ENCODE data around the gene DCST2.

DCST2 gene

GRCh38 chr1:155001675-155002463 is 31.7 kb downstream of the DCST2 start:
- TF ChIP-seq EZH2phosphoT487 (IDR thresholded peaks at IDR 0.05; ENCODE audit: borderline replicate concordance) (no peak), CTCF (conservative IDR thresholded peaks at IDR 0.05; ENCODE audit: low read length) (peak; percentile 64)
- Histone ChIP-seq H2AFZ (ENCODE audit: low read length) (peak overlapping the region; percentile 80; the same call in 1 of the 2 replicates), H3K4me1 (ENCODE audit: insufficient read depth, low read length, poor library complexity, severe bottlenecking) (peaks cover 49% of the 10 kb centered on the region), H3K36me3 (ENCODE audit: insufficient read depth, low read length) (no peaks in the 10 kb centered on the region), H3K9me2 (replicated peaks; ENCODE audit: low read depth, low read length) (no peaks in the 10 kb centered on the region), H3F3A (ENCODE audit: low read depth) (peaks cover 15% of the 10 kb centered on the region), H3K79me2 (ENCODE audit: insufficient read depth, low read length) (no peaks in the 10 kb centered on the region), H4K20me1 (ENCODE audit: insufficient read depth, low read length, poor library complexity, severe bottlenecking) (no peaks in the 10 kb centered on the region), H3K4me2 (ENCODE audit: low read depth, low read length, poor library complexity, severe bottlenecking) (peak overlapping the region; percentile 92), H3K4me3 (ENCODE audit: low read length, poor library complexity, severe bottlenecking) (peak overlapping the region; percentile 76), H3K27me3 (ENCODE audit: insufficient read depth, low read length, poor library complexity, severe bottlenecking) (no peaks in the 10 kb centered on the region), H3K9ac (ENCODE audit: low read depth, low read length, poor library complexity, severe bottlenecking) (peak overlapping the region; percentile 81), H3K9me3 (ENCODE audit: insufficient read depth, low read depth, low read length) (no peaks in the 10 kb centered on the region)

- no peaks in the 10 kb centered on the region for H3K27me3 ChIP-seq (ENCODE audit: insufficient read depth, low read length, poor library complexity, severe bottlenecking)
- peak overlapping the region; percentile 81 for H3K9ac ChIP-seq (ENCODE audit: low read depth, low read length, poor library complexity, severe bottlenecking)
- H3K4me1 ChIP-seq (ENCODE audit: insufficient read depth, low read length, poor library complexity, severe bottlenecking) = peaks cover 44% of the 10 kb centered on the region
- no peaks in the 10 kb centered on the region for H3K9me3 ChIP-seq (ENCODE audit: insufficient read depth, low read depth, low read length)
- peak overlapping the region; percentile 76 for H3K4me3 ChIP-seq (ENCODE audit: low read length, poor library complexity, severe bottlenecking)
- TF ChIP-seq EZH2phosphoT487 (IDR thresholded peaks at IDR 0.05; ENCODE audit: borderline replicate concordance) = no peak
- TF ChIP-seq CTCF (conservative IDR thresholded peaks at IDR 0.05; ENCODE audit: low read length) = no peak
- H3K9me2 ChIP-seq (replicated peaks; ENCODE audit: low read depth, low read length) = no peaks in the 10 kb centered on the region
- peak overlapping the region; percentile 92 for H3K4me2 ChIP-seq (ENCODE audit: low read depth, low read length, poor library complexity, severe bottlenecking)
- H3K79me2 ChIP-seq (ENCODE audit: insufficient read depth, low read length) = no peaks in the 10 kb centered on the region
- H3F3A ChIP-seq (ENCODE audit: low read depth) = peaks cover 15% of the 10 kb centered on the region
- no peaks in the 10 kb centered on the region for H4K20me1 ChIP-seq (ENCODE audit: insufficient read depth, low read length, poor library complexity, severe bottlenecking)
- H3K36me3 ChIP-seq (ENCODE audit: insufficient read depth, low read length) = no peaks in the 10 kb centered on the region
- peak overlapping the region; percentile 80 for H2AFZ ChIP-seq (ENCODE audit: low read length)
Observed at GRCh38 chr1:155001425-155001674, 32.2 kb downstream of the DCST2 start.

- H3K27me3 ChIP-seq (ENCODE audit: insufficient read depth, low read length, poor library complexity, severe bottlenecking) = no peaks in the 10 kb centered on the region
- TF ChIP-seq CTCF (conservative IDR thresholded peaks at IDR 0.05; ENCODE audit: low read length) (no peak), EZH2phosphoT487 (IDR thresholded peaks at IDR 0.05; ENCODE audit: borderline replicate concordance) (no peak)
- no peaks in the 10 kb centered on the region for H3K9me2 ChIP-seq (replicated peaks; ENCODE audit: low read depth, low read length)
- peaks cover 40% of the 10 kb centered on the region for H3K4me1 ChIP-seq (ENCODE audit: insufficient read depth, low read length, poor library complexity, severe bottlenecking)
- H2AFZ ChIP-seq (ENCODE audit: low read length) = peak overlapping the region; percentile 80
- H4K20me1 ChIP-seq (ENCODE audit: insufficient read depth, low read length, poor library complexity, severe bottlenecking) = no peaks in the 10 kb centered on the region
- peak overlapping the region; percentile 81 for H3K9ac ChIP-seq (ENCODE audit: low read depth, low read length, poor library complexity, severe bottlenecking)
- no peaks in the 10 kb centered on the region for H3K79me2 ChIP-seq (ENCODE audit: insufficient read depth, low read length)
- H3K4me3 ChIP-seq (ENCODE audit: low read length, poor library complexity, severe bottlenecking) = peak overlapping the region; percentile 76
- H3F3A ChIP-seq (ENCODE audit: low read depth) = peaks cover 19% of the 10 kb centered on the region
- H3K9me3 ChIP-seq (ENCODE audit: insufficient read depth, low read depth, low read length) = no peaks in the 10 kb centered on the region
- peak overlapping the region; percentile 92 for H3K4me2 ChIP-seq (ENCODE audit: low read depth, low read length, poor library complexity, severe bottlenecking)
- H3K36me3 ChIP-seq (ENCODE audit: insufficient read depth, low read length) = no peaks in the 10 kb centered on the region
Observed at GRCh38 chr1:155000726-155001424, 32.7 kb downstream of the DCST2 start.
